ENCODE data around the gene AKR1E2.
"Not testable (repeated sequence)": the region's sequence is repeated elsewhere in the genome, so short reads cannot be mapped to it uniquely, and the experiment has no call there.

Gene AKR1E2

GRCh38 chr10:4815646-4816180 lies 10.3 kb upstream of the AKR1E2 start:
- not testable (repeated sequence) for DNase-seq

- no peak for DNase-seq
These were observed 9.0 kb upstream of the AKR1E2 start for GRCh38 chr10:4816966-4817365.

- no peak for DNase-seq
These were observed 6.9 kb upstream of the AKR1E2 start for GRCh38 chr10:4819067-4819466.

- no peak for DNase-seq
These were observed 6.3 kb upstream of the AKR1E2 start for GRCh38 chr10:4819707-4820106.

- DNase-seq, result no peak
These were observed 5.1 kb upstream of the AKR1E2 start for GRCh38 chr10:4820804-4821401.

GRCh38 chr10:4822208-4822607 lies 3.8 kb upstream of the AKR1E2 start:
- no peak for DNase-seq

- DNase-seq, result no peak
These were observed 1.2 kb upstream of the AKR1E2 start for GRCh38 chr10:4824791-4825310.

GRCh38 chr10:4825456-4825867 lies 545 bp upstream of the AKR1E2 start:
- no peak for DNase-seq

GRCh38 chr10:4826792-4827324 lies 851 bp downstream of the AKR1E2 start:
- DNase-seq, result no peak

GRCh38 chr10:4828005-4828404 lies 2.0 kb downstream of the AKR1E2 start:
- DNase-seq, result no peak

GRCh38 chr10:4830551-4830950 lies 4.5 kb downstream of the AKR1E2 start:
- no peak for DNase-seq

GRCh38 chr10:4831091-4831490 lies 5.1 kb downstream of the AKR1E2 start:
- no peak for DNase-seq

- no peak for DNase-seq
These were observed 7.3 kb downstream of the AKR1E2 start for GRCh38 chr10:4833286-4833685.

- DNase-seq, result no peak
These were observed 8.9 kb downstream of the AKR1E2 start for GRCh38 chr10:4834898-4835405.

- DNase-seq, result no peak
These were observed 9.5 kb downstream of the AKR1E2 start for GRCh38 chr10:4835494-4835918.

GRCh38 chr10:4836416-4836969 lies 10.5 kb downstream of the AKR1E2 start:
- DNase-seq, result no peak

- DNase-seq, result no peak
These were observed 11.5 kb downstream of the AKR1E2 start for GRCh38 chr10:4837551-4837950.

GRCh38 chr10:4838743-4839142 lies 12.7 kb downstream of the AKR1E2 start:
- DNase-seq, result no peak

GRCh38 chr10:4839353-4839752 lies 13.3 kb downstream of the AKR1E2 start:
- no peak for DNase-seq

- DNase-seq, result no peak
These were observed 14.1 kb downstream of the AKR1E2 start for GRCh38 chr10:4840151-4840550.

- no peak for DNase-seq
These were observed 17.6 kb downstream of the AKR1E2 start for GRCh38 chr10:4843525-4844180.

GRCh38 chr10:4844864-4845263 lies 18.9 kb downstream of the AKR1E2 start:
- DNase-seq, result no peak

GRCh38 chr10:4845766-4846165 lies 19.8 kb downstream of the AKR1E2 start:
- no peak for DNase-seq

- DNase-seq, result no peak
These were observed 20.8 kb downstream of the AKR1E2 start for GRCh38 chr10:4846775-4847174.

All from NCI-H1436 treated with DMSO at 0.1 percent for 48 hours (cell line).